Esophagus squamous epithelium (tissue), 4 donors: ENCODE data around the gene RPS6KB2.
A peak's percentile ranks its signal among the peaks of the same experiment; 100 is the strongest.

Experiments
- CTCF ChIP-seq, 6 experiments: fragments of 450-650 bp in 4 of 6; fragments of 200-600 bp in 2 of 6; sonication (generic) in 2 of 6; IDR thresholded peaks; one replicate each; pipeline ENCODE4 v1.5.1; 2016 to 2019; ENCODE audit warnings: antibody characterized with exemption in 6 of 6, mild to moderate bottlenecking in 4 of 6, moderate library complexity in 4 of 6
- POLR2A ChIP-seq, 4 donors: fragments of 450-650 bp; IDR thresholded peaks; one replicate each; pipeline ENCODE4 v1.6.1; 2017; ENCODE audit warnings: antibody characterized with exemption in 4 of 4, mild to moderate bottlenecking in 4 of 4, moderate library complexity in 3 of 4

- TF ChIP-seq CTCF (IDR thresholded peaks at IDR 0.05), result peak; percentile 27 to 56 (median 48)
- peak in 3 of 4 donors; percentile 17 to 89 (median 69) for TF ChIP-seq POLR2A (IDR thresholded peaks at IDR 0.05)
Observed at GRCh38 chr11:67468759-67469507, 40.6 kb downstream of the RPS6KB2 start, which contains the start of gene TMEM134.
